PC-3 (cell line): ENCODE data around the gene SLC30A7.

Source experiments
- EZH2 ChIP-seq: fragments of 300-600 bp; sonication (generic); IDR thresholded peaks from one replicate; pipeline ENCODE4 v1.6.1; 2017; ENCODE audit warnings: antibody characterized with exemption, mild to moderate bottlenecking, low read length; ENCODE audit not compliant: unreplicated experiment
- EZH2phosphoT487 ChIP-seq: fragments of 300-600 bp; sonication (generic); IDR thresholded peaks from 2 replicates; pipeline ENCODE4 v1.6.1; 2018; ENCODE audit warnings: mild to moderate bottlenecking, antibody characterized with exemption, low read length, borderline replicate concordance
- TF ChIP-seq, protein P1 (sequence below): fragments of 300-600 bp; sonication (generic); conservative IDR thresholded peaks from 2 replicates; pipeline ENCODE4 v1.5.1; 2017; ENCODE audit warnings: antibody characterized with exemption, low read depth, mild to moderate bottlenecking, low read length

DNA sequence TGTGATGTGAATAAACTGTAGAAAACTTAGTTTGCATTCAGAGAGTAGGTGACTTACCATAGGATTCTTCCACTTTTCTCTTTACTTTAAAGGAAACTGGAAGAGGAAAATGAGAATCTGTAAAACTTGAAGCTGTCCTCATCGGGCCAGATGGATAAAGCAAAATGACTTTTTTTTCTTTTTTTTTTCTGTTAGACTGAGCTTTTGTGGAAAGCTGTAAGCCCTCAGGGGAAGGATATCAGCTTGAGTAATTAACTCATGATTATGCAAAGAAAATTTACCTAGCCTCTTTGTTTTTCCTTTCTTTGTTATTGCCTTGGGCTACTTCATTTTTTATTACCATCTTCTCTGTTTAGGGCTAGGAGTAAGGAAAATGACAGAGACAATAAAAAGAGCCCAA lies 76.3 kb downstream of the SLC30A7 start:
- TF ChIP-seq EZH2phosphoT487: no peak
- TF ChIP-seq, protein P1, sequence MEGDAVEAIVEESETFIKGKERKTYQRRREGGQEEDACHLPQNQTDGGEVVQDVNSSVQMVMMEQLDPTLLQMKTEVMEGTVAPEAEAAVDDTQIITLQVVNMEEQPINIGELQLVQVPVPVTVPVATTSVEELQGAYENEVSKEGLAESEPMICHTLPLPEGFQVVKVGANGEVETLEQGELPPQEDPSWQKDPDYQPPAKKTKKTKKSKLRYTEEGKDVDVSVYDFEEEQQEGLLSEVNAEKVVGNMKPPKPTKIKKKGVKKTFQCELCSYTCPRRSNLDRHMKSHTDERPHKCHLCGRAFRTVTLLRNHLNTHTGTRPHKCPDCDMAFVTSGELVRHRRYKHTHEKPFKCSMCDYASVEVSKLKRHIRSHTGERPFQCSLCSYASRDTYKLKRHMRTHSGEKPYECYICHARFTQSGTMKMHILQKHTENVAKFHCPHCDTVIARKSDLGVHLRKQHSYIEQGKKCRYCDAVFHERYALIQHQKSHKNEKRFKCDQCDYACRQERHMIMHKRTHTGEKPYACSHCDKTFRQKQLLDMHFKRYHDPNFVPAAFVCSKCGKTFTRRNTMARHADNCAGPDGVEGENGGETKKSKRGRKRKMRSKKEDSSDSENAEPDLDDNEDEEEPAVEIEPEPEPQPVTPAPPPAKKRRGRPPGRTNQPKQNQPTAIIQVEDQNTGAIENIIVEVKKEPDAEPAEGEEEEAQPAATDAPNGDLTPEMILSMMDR: no peak
- TF ChIP-seq EZH2: no peak
